GM18517 (cell line): Measurements from ENCODE around the gene RANGRF.

Experiments used
- ATAC-seq: cut with Tn5 transposase; IDR thresholded peaks from one replicate; pipeline ENCODE4 v1.9.1; 2021; ENCODE audit warnings: mild to moderate bottlenecking, moderate library complexity; ENCODE audit not compliant: unreplicated experiment

The RANGRF gene

GRCh38 chr17:8273884-8274444 is 14.5 kb upstream of the RANGRF start:
- ATAC-seq: no peak

GRCh38 chr17:8274816-8275215 is 13.7 kb upstream of the RANGRF start:
- ATAC-seq: no peak

GRCh38 chr17:8275421-8276290 is 12.8 kb upstream of the RANGRF start:
- ATAC-seq: no peak

GRCh38 chr17:8277317-8277716 is 11.2 kb upstream of the RANGRF start:
- no peak for ATAC-seq

- no peak for ATAC-seq
Measured at GRCh38 chr17:8282345-8282744, 6.1 kb upstream of the RANGRF start.

GRCh38 chr17:8283356-8283755 is 5.1 kb upstream of the RANGRF start:
- ATAC-seq: no peak

- no peak for ATAC-seq
Measured at GRCh38 chr17:8284126-8284525, 4.3 kb upstream of the RANGRF start.

- no peak for ATAC-seq
Measured at GRCh38 chr17:8285270-8286181, 2.9 kb upstream of the RANGRF start.

GRCh38 chr17:8287651-8288335 is 677 bp upstream of the RANGRF start:
- no peak for ATAC-seq

GRCh38 chr17:8289103-8289397 is 580 bp downstream of the RANGRF start:
- no peak for ATAC-seq

GRCh38 chr17:8290043-8290442 is 1.6 kb downstream of the RANGRF start:
- no peak for ATAC-seq

- ATAC-seq: no peak
Measured at GRCh38 chr17:8292639-8293395, 4.3 kb downstream of the RANGRF start.

GRCh38 chr17:8294361-8294760 is 5.9 kb downstream of the RANGRF start:
- ATAC-seq: no peak

- ATAC-seq: no peak
Measured at GRCh38 chr17:8294814-8295316, 6.4 kb downstream of the RANGRF start.

- no peak for ATAC-seq
Measured at GRCh38 chr17:8300226-8300625, 11.8 kb downstream of the RANGRF start.

- ATAC-seq: no peak
Measured at GRCh38 chr17:8300627-8301242, 12.3 kb downstream of the RANGRF start.

GRCh38 chr17:8310601-8311123 is 22.2 kb downstream of the RANGRF start:
- no peak for ATAC-seq

- ATAC-seq: no peak
Measured at GRCh38 chr17:8311131-8311790, 22.8 kb downstream of the RANGRF start.

GRCh38 chr17:8312251-8312650 is 23.8 kb downstream of the RANGRF start:
- ATAC-seq: no peak
